WTC11 (cell line): ENCODE measurements around the gene VEZT. TPM values are rescaled to one million over a fixed set of nuclear protein-coding genes. Genes with fewer than 3 reads are reported as not detected.

ENCODE experiments used
- ATAC-seq: fragments of 200-7000 bp; cut with Tn5 transposase; 2 replicates; pipeline ENCODE4 v1.10.0; 2021; ENCODE audit warnings: mild to moderate bottlenecking, moderate library complexity
- CTCF ChIA-PET: fragments of 300-600 bp; sonication (Branson Sonifier 250); formaldehyde crosslinking; loops from one replicate; lab custom pipeline; 2021; ENCODE audit warnings: antibody characterized with exemption; lab: Charles Lee
- POLR2A ChIA-PET: fragments of 350-600 bp; sonication (Branson Sonifier 250); formaldehyde crosslinking; loops from one replicate; lab custom pipeline; 2021; ENCODE audit warnings: antibody characterized with exemption; lab: Charles Lee
- DNase-seq: peaks from one replicate; pipeline ENCODE4 v3.0.0; 2021; ENCODE audit warnings: low spot score
- H3K27ac Mint-ChIP-seq: 2 replicates; pipeline ENCODE4 v1.8.0; 2021; ENCODE audit warnings: mixed read lengths
- H3K27me3 Mint-ChIP-seq: 2 replicates; pipeline ENCODE4 v1.8.0; 2021; ENCODE audit warnings: low read depth, mild to moderate bottlenecking, moderate library complexity, mixed read lengths
- H3K36me3 Mint-ChIP-seq: 2 replicates; pipeline ENCODE4 v1.8.0; 2021; ENCODE audit warnings: mixed read lengths
- H3K4me1 Mint-ChIP-seq: 2 replicates; pipeline ENCODE4 v1.8.0; 2022; ENCODE audit warnings: mixed read lengths
- H3K4me3 Mint-ChIP-seq: 2 replicates; pipeline ENCODE4 v1.8.0; 2021; ENCODE audit warnings: mild to moderate bottlenecking, moderate library complexity, mixed read lengths
- H3K9me3 Mint-ChIP-seq: 2 replicates; pipeline ENCODE4 v1.8.0; 2021; ENCODE audit warnings: mixed read lengths
- AR ChIP-seq: fragments of 250-450 bp; sonication (Bioruptor Pico); IDR thresholded peaks from 2 replicates; pipeline ENCODE4 v1.9.0; 2021; ENCODE audit warnings: mild to moderate bottlenecking
- ATF3 ChIP-seq: sonication (generic); formaldehyde crosslinking; conservative IDR thresholded peaks from 2 replicates; pipeline ENCODE4 v1.8.1; 2022; ENCODE audit warnings: mild to moderate bottlenecking, missing genetic modification reagents
- E2F5 ChIP-seq: sonication (generic); formaldehyde crosslinking; IDR thresholded peaks from 2 replicates; pipeline ENCODE4 v1.8.1; 2022; ENCODE audit warnings: mild to moderate bottlenecking, moderate library complexity, missing genetic modification reagents
- ERG ChIP-seq: fragments of 250-450 bp; sonication (Bioruptor Pico); IDR thresholded peaks from 2 replicates; pipeline ENCODE4 v1.8.0; 2021; ENCODE audit warnings: mild to moderate bottlenecking
- ESRRA ChIP-seq: sonication (generic); formaldehyde crosslinking; IDR thresholded peaks from 2 replicates; pipeline ENCODE4 v1.8.1; 2022; ENCODE audit warnings: mild to moderate bottlenecking, missing genetic modification reagents, borderline replicate concordance
- FOXK1 ChIP-seq: sonication (generic); formaldehyde crosslinking; IDR thresholded peaks from 2 replicates; pipeline ENCODE4 v1.8.0; 2022; ENCODE audit warnings: mild to moderate bottlenecking, moderate library complexity, missing genetic modification reagents
- GRHL2 ChIP-seq: fragments of 250-450 bp; sonication (Bioruptor Pico); IDR thresholded peaks from 2 replicates; pipeline ENCODE4 v1.8.0; 2022; ENCODE audit warnings: mild to moderate bottlenecking, moderate library complexity; ENCODE audit not compliant: insufficient replicate concordance, severe bottlenecking
- MXD4 ChIP-seq: fragments of 250-450 bp; sonication (Bioruptor Pico); IDR thresholded peaks from 2 replicates; pipeline ENCODE4 v1.8.0; 2021; ENCODE audit warnings: mild to moderate bottlenecking, moderate library complexity, borderline replicate concordance
- NFATC4 ChIP-seq: fragments of 250-450 bp; sonication (Bioruptor Pico); IDR thresholded peaks from 2 replicates; pipeline ENCODE4 v1.9.0; 2021; ENCODE audit warnings: mild to moderate bottlenecking
- NR1H2 ChIP-seq: sonication (generic); formaldehyde crosslinking; IDR thresholded peaks from 2 replicates; pipeline ENCODE4 v1.9.0; 2021; ENCODE audit warnings: mild to moderate bottlenecking, moderate library complexity, missing genetic modification reagents
- RELA ChIP-seq: sonication (generic); formaldehyde crosslinking; IDR thresholded peaks from 2 replicates; pipeline ENCODE4 v1.8.1; 2022; ENCODE audit warnings: missing genetic modification reagents, mild to moderate bottlenecking, borderline replicate concordance
- SMAD3 ChIP-seq: sonication (generic); formaldehyde crosslinking; IDR thresholded peaks from 2 replicates; pipeline ENCODE4 v1.8.0; 2022; ENCODE audit warnings: missing genetic modification reagents, mild to moderate bottlenecking, borderline replicate concordance
- SOX15 ChIP-seq: fragments of 250-450 bp; sonication (Bioruptor Pico); IDR thresholded peaks from 2 replicates; pipeline ENCODE4 v1.9.0; 2021; ENCODE audit warnings: mild to moderate bottlenecking
- TCF7 ChIP-seq: sonication (generic); formaldehyde crosslinking; IDR thresholded peaks from 2 replicates; pipeline ENCODE4 v1.8.0; 2022; ENCODE audit warnings: mild to moderate bottlenecking, low read depth, missing genetic modification reagents, moderate library complexity
- TEAD1 ChIP-seq: sonication (generic); formaldehyde crosslinking; IDR thresholded peaks from 2 replicates; pipeline ENCODE4 v1.8.0; 2022; ENCODE audit warnings: mild to moderate bottlenecking, missing genetic modification reagents
- TEAD4 ChIP-seq: sonication (generic); formaldehyde crosslinking; IDR thresholded peaks from 2 replicates; pipeline ENCODE4 v1.8.0; 2022; ENCODE audit warnings: mild to moderate bottlenecking, missing genetic modification reagents
- TP53 ChIP-seq: sonication (generic); formaldehyde crosslinking; IDR thresholded peaks from 2 replicates; pipeline ENCODE4 v1.8.1; 2023; ENCODE audit warnings: mild to moderate bottlenecking, missing genetic modification reagents
- ZNF317 ChIP-seq: sonication (generic); formaldehyde crosslinking; IDR thresholded peaks from 2 replicates; pipeline ENCODE4 v1.8.1; 2023; ENCODE audit warnings: low read depth, mild to moderate bottlenecking, moderate library complexity, missing genetic modification reagents, borderline replicate concordance
- ZNF396 ChIP-seq: fragments of 250-450 bp; sonication (Bioruptor Pico); IDR thresholded peaks from 2 replicates; pipeline ENCODE4 v1.8.0; 2021; ENCODE audit warnings: mild to moderate bottlenecking, moderate library complexity, borderline replicate concordance
- ZNF416 ChIP-seq: fragments of 250-450 bp; sonication (Bioruptor Pico); IDR thresholded peaks from 2 replicates; pipeline ENCODE4 v1.9.0; 2021; ENCODE audit warnings: mild to moderate bottlenecking, inconsistent platforms
- ZNF512 ChIP-seq: sonication (generic); formaldehyde crosslinking; IDR thresholded peaks from 2 replicates; pipeline ENCODE4 v1.8.1; 2022; ENCODE audit warnings: missing genetic modification reagents, borderline replicate concordance
- ZNF671 ChIP-seq: fragments of 250-450 bp; sonication (Bioruptor Pico); IDR thresholded peaks from 2 replicates; pipeline ENCODE4 v1.8.0; 2021; ENCODE audit warnings: mild to moderate bottlenecking
- total RNA-seq: library from RNA; stranded (reverse); gene quantifications from 3 replicates; pipeline ENCODE4 v1.2.3, GENCODE V29; 2021

Gene VEZT
- total RNA-seq, 1 experiment from 2014 or later = 54.5 TPM

GRCh38 chr12:95253386-95253785 lies 35.8 kb downstream of the VEZT start:
- Mint-ChIP-seq H3K36me3 (peaks cover 30% of the 10 kb centered on the region), H3K4me1 (peaks cover 38% of the 10 kb centered on the region), H3K4me3 (no peak overlapping the region), H3K9me3 (no peaks in the 10 kb centered on the region), H3K27ac (no peak overlapping the region), H3K27me3 (no peaks in the 10 kb centered on the region)
- DNase-seq (no peak), ATAC-seq (no peak)
- CTCF ChIA-PET = no interaction called here
- POLR2A ChIA-PET = no interaction called here
- TF ChIP-seq TEAD4 (CRISPR knock-in tag) (no peak), GRHL2 (no peak), RELA (no peak), AR (CRISPR knock-in tag) (no peak), TP53 (no peak), ZNF671 (no peak), SMAD3 (CRISPR knock-in tag) (no peak), ATF3 (no peak), TEAD1 (CRISPR knock-in tag) (no peak), NFATC4 (CRISPR knock-in tag) (no peak), NR1H2 (CRISPR knock-in tag) (no peak), ERG (no peak), ZNF317 (CRISPR knock-in tag) (no peak), ZNF396 (CRISPR knock-in tag) (no peak), ESRRA (CRISPR knock-in tag) (no peak), TCF7 (CRISPR knock-in tag) (no peak), MXD4 (no peak), ZNF512 (CRISPR knock-in tag) (no peak), SOX15 (CRISPR knock-in tag) (no peak)
- TF ChIP-seq, all 79 proteins: peak for 0

- no peak for TF ChIP-seq TEAD1 (CRISPR knock-in tag)
- TF ChIP-seq FOXK1 (CRISPR knock-in tag) = no peak
- no peak for TF ChIP-seq ZNF416
- no peak for TF ChIP-seq E2F5 (CRISPR knock-in tag)
- no peak for TF ChIP-seq ZNF671
- TF ChIP-seq, all 79 proteins: peak for 0
- peak; percentile 77 for ATAC-seq
- ChIA-PET POLR2A (no interaction called here), CTCF (no interaction called here)
- peaks cover 28% of the 10 kb centered on the region for H3K4me1 Mint-ChIP-seq
- H3K27ac Mint-ChIP-seq = peak overlapping the region; percentile 93
- DNase-seq = no peak
- no peaks in the 10 kb centered on the region for H3K27me3 Mint-ChIP-seq
- H3K9me3 Mint-ChIP-seq = no peaks in the 10 kb centered on the region
- peaks cover 24% of the 10 kb centered on the region for H3K36me3 Mint-ChIP-seq
- H3K4me3 Mint-ChIP-seq = peak overlapping the region; percentile 42
These were observed 39.9 kb downstream of the VEZT start for GRCh38 chr12:95257541-95257940.
